NCI-H146 treated with DMSO at 0.1 percent for 48 hours (cell line): ENCODE data around the gene PACSIN1.

ENCODE experiments used
- DNase-seq: peaks from one replicate; lab custom pipeline; 2025; ENCODE audit not compliant: unreplicated experiment; lab: John Stamatoyannopoulos, UW

Gene PACSIN1

GRCh38 chr6:34543421-34543820 is 77.5 kb downstream of the PACSIN1 start:
- DNase-seq: no peak

DNA sequence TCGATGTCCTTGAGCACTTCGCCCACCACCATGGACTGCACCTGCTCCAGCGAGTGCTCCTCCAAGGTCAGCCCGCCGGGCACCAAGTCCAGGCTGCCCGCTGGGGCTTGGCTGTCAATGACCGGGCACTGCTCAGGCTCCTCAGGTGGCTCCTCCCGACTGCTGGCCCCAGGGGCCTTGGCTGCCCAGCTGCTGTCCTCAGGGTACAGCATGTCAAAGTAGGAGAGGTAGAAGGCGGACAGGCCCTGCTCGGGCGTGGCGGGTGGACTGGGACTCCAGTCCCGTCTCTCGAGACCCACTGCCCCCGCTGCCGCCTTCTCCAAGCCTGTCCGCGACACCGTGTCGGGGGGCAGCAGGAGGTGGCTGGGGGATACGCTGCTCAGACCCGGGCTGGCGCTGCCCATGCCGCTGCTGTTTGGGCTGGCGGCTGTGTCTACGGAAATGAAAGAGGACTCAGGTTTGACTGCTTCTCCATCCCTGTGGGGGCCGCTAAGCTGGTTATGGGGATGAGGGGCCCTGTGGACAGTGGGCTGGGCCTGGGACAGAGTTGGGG is 78.3 kb downstream of the PACSIN1 start:
- DNase-seq: no peak

DNA sequence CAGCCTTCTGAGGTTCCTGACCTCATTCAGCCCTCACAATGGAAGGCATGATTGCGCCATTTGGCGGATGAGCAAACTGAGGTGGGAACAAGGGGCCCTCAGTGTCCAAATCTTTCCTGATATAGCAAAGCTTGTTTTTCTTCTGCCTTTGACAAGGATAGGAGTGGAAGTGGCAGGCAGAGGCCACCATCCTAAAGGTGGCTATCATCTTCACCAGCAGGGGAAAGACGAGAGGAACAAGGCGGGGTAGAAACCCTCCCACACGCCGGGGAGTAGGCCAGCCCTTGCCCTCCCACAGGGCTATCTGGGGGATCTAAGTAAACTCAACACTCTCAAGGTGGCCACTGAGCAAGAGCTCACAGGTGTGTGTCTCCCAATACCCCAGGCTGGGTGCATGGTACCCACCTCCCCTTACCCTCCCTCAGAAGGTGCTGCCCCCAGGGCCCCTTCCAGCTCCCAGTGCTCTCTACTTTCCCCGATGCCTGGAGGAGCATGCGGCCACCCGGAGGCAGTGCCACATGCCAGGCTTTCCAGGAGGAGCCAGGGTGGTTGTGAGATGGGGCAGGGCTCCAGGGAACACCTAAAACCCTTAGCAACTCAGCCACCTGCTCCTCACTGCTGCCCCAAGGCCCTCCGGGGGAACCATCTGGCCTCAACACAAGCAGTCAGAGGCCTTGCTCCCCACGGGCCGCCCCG is 79.0 kb downstream of the PACSIN1 start:
- DNase-seq: no peak

- no peak for DNase-seq
Measured at GRCh38 chr6:34546551-34547321, 80.9 kb downstream of the PACSIN1 start.

- DNase-seq: no peak
Measured at GRCh38 chr6:34547701-34548644, 82.1 kb downstream of the PACSIN1 start.

DNA sequence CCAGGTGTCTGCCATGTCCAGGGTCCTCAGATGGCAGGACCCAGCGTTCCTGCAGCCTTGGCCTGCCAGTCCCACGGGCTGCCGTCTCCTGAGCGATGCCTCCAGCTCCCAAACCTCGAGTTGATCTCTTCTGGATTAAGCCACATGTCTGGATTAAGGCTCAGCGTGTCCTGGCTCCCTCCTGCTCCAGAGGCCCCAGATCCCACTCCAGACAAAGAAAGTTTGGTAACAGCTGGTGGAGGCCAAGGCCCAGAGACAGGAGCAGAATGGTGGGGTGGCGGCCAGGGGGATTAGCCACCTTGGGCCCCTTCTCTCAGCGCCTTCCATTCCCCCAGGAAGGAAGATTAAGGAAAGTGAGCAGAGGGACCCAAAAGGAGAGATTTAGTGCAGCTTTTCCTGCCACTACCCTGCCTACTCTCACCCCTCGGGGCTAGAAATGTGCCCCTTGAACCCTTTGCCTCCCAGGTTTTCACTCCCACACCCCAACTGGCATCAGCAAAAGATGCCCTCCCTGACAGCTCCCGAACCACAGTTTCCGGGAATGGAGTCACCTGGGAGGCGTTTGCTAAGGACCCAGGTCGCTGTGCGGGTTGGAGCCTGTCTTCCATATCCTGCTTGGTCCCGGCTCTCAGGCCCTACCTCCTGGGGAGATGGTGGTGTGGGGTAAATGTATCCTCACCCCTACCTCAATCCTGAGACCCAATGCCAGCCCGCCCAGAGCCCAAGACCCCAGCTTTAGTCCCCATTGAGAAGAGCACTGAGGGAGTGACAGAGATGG is 83.3 kb downstream of the PACSIN1 start:
- DNase-seq: no peak

DNA sequence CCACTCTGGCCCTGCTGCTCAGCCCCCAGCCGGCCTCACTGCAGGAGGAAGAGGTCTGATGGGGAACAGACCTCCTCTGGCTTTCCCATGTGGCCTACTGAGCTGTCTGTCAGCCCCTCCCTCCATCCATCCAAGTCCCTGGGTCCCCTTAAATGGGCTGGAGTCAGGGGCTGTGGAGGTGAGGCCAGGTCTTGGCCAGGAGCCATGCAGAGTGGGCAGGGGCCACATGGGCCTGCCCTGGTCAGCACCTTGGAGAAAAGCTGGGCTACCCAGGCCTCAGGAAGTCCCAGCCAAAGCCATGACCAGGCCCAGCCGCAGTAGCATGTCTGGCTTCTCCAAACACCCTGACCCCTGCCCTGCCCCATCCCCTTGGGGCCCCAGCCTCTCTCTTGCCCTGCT is 83.9 kb downstream of the PACSIN1 start:
- DNase-seq: no peak

DNA sequence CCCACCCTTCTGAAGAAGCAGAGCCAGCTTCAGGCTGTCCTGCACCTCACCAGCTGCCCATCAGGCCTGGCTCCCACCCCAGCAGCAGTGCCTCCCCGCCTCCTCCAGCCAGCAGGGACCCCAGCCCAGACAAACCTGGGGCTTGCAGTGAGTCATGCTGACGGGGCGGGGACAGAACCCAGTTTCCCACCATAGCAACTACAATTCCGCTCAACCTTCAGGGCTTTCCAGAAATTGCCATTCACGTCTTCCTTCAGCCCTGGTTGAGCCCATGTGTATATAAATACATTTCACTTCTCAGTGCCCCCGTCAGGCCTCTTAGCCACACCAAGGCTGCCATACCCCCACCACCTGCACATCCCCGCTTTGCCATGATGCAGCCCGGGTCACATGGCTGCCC is 85.8 kb downstream of the PACSIN1 start:
- DNase-seq: no peak

DNA sequence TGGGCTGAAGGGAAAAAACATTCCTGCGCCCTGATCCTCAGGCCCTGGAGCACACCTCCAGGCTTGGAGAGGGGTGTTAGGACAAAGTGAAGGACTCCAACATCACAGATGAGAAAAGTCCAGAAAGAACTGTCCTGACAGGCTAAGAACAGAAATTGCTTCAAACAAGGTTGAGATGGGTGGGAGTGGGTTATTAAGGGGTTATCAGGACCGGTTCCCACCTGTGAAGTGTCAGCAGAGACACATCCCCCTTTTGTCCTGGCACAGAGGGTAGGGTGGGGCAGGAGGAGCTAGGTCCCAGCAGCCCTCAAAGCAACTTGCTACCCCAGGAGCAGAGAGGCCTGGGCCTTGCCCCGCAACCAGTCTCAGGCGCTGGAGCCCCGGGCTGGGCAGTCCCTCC is 86.7 kb downstream of the PACSIN1 start:
- no peak for DNase-seq

DNA sequence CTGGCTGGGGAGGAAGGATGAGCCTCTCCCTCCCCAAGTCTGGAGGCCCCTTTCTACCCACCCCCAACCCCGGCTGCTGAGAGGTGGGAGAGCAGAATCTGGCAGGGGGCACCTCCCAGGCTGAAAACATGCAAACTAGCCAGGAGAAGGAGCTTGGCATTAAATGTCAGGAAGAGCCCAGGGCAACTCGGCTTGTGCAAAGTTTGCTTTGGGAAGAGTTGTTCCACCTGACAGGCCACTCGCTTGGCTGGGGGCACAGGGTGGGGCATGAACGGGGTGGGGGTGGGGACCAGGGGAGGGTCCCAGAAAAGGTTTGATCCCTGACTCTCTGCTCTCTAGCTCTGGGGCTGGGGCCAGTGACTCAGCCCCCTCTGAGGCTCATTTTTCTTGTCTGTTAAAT is 87.3 kb downstream of the PACSIN1 start:
- no peak for DNase-seq

- no peak for DNase-seq
Measured at GRCh38 chr6:34553750-34554149, 87.9 kb downstream of the PACSIN1 start.

GRCh38 chr6:34554291-34555006 is 88.6 kb downstream of the PACSIN1 start:
- DNase-seq: no peak

DNA sequence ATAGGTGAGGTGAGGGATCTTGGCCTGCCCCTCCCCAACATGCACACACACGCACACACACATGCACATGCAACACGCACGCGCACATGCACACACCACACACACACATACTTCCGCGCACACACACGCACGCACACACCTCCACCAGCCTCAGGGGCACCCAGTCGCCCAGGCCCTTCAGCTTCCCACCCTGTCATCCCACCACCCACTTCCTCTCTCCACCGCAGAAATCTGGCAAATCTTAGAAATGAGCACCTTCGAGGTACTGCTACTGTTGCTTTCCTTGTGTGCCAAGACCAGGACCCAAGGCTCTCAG is 89.1 kb downstream of the PACSIN1 start:
- DNase-seq: no peak

DNA sequence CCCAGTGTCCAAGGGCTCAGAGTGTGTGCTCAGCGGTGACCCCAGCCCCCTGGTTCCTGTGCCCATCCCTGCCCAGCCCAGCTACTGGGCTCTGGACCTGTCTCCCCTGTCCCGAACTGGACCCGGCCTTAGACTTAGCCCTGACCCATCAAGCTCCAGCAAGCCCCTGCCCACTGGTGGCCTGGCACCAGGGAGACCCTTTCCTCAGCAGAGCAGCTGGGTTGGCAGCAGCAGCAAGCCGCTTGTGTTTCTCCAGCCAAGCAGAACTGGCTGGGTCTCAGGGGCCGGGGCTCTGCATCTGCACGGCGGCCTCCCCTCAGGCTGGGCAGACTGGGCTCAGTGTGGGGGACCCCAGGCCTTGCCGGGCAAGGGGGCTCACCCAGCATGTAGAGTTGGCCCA is 89.5 kb downstream of the PACSIN1 start:
- no peak for DNase-seq

DNA sequence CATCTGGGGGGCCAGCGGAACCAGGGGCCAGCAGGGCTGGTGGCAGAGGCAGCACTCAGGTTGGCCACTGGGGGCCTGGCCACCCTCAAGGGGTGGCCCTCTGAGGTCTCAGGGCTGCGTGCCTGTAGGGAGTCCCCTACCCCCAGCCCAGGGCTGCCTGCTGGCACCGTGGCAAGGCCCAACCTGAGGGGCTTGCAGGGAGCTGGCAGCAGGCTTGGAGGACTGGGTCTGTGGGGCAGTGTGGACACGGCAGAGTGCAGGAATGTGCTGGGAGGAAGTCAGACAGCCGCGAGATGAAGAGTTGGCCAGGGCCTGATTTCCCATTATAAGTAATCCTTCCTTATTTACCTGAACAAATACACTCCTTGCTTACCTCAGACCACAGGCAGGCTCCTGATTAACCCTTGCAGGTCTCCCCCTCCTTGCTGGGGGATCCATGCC is 90.2 kb downstream of the PACSIN1 start, which contains the start of gene SPDEF:
TSS of gene SPDEF (minus strand) at position 299 of the 441 bp plus-strand sequence. CDS start 11,874 bp downstream, outside the sequence.
- no peak for DNase-seq

- DNase-seq: no peak
Measured at GRCh38 chr6:34556493-34556892, 90.6 kb downstream of the PACSIN1 start.

DNA sequence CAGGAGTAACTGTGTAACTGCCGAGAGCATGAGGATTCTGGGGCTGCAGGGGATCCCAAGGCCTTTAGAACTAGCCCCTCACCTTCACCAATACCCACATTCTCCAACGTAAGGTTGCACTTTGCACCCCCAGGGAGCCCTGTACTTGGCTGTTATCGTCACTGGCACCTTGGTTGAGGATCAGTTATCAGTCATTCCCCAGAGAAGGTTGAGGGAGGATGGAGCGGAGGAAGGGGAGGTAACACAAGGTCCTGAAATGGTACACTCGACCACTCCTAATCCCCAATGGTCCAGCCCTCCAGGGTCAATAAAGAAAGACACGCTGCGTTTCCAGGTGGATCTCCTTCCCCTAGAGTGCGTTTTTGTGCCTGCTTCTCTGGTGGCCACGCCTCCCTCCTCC is 91.4 kb downstream of the PACSIN1 start:
- no peak for DNase-seq

GRCh38 chr6:34558172-34558714 is 92.4 kb downstream of the PACSIN1 start:
- DNase-seq: no peak

DNA sequence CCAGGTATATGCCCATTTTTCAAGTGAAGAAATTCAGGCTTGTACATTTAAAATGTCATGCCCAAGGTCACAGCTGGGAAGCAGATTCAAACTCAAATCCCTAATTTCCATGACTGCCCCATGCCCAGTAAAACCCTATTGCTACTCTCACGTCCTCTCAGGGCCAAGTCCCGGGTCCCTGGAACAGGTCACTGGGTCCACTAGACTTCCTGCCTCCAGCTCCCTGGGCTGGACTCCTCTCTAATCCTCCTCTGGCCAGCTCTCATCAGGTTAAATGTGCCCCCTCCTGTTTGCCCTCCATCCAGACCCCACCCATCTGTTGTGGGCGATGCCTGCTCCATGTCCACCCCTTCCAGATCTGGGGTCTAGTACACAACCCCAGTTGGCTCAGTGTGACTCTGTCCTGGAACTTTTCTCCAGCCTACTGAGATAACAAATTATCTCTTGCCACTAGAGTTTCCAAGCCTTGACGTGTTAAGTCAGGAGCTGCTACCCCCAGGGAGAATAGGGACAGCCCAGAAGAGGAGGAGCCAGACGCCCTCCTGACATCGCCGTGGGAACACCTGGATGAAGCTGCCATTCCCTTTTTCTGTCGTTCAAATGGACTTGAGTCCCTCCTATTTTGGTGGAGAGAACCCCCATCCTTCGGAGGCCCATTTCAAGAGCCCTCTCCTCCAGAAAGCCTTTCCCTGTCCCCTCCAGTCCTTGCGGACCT is 93.9 kb downstream of the PACSIN1 start:
- no peak for DNase-seq
